ENCODE data around the gene ALDH4A1.

ALDH4A1 gene

GRCh38 chr1:18948048-18948912, 45.9 kb upstream of the ALDH4A1 start:
- TF ChIP-seq CTCF (conservative IDR thresholded peaks at IDR 0.05; ENCODE audit: low read length) = no peak
- DNase-seq (ENCODE audit: low read depth) = peak; percentile 79
- H3K4me3 ChIP-seq (ENCODE audit: low read length) = no peak overlapping the region

- no peak for TF ChIP-seq CTCF (conservative IDR thresholded peaks at IDR 0.05; ENCODE audit: low read length)
- no peak for DNase-seq (ENCODE audit: low read depth)
- H3K4me3 ChIP-seq (ENCODE audit: low read length) = no peak overlapping the region
These were observed 45.2 kb upstream of the ALDH4A1 start for GRCh38 chr1:18947570-18947969.

GRCh38 chr1:18946550-18947381, 44.4 kb upstream of the ALDH4A1 start:
- DNase-seq (ENCODE audit: low read depth) = no peak

GRCh38 chr1:18945401-18945849, 43.1 kb upstream of the ALDH4A1 start:
- peak; percentile 57 for DNase-seq (ENCODE audit: low read depth)
- TF ChIP-seq CTCF (conservative IDR thresholded peaks at IDR 0.05; ENCODE audit: low read length) = no peak
- H3K4me3 ChIP-seq (ENCODE audit: low read length) = no peak overlapping the region

More at GRCh38 chr1:18946550-18947381, 44.4 kb upstream of the ALDH4A1 start:
- H3K4me3 ChIP-seq (ENCODE audit: low read length) = peak overlapping the region; percentile 2; the same call in 1 of the 2 replicates
- TF ChIP-seq CTCF (conservative IDR thresholded peaks at IDR 0.05; ENCODE audit: low read length) = no peak

- no peak for TF ChIP-seq CTCF (conservative IDR thresholded peaks at IDR 0.05; ENCODE audit: low read length)
- no peak overlapping the region for H3K4me3 ChIP-seq (ENCODE audit: low read length)
These were observed 42.5 kb upstream of the ALDH4A1 start for GRCh38 chr1:18944810-18945209.

GRCh38 chr1:18943914-18944572, 41.7 kb upstream of the ALDH4A1 start:
- no peak overlapping the region for H3K4me3 ChIP-seq (ENCODE audit: low read length)
- TF ChIP-seq CTCF (conservative IDR thresholded peaks at IDR 0.05; ENCODE audit: low read length) = no peak
- DNase-seq (ENCODE audit: low read depth) = no peak

More at GRCh38 chr1:18944810-18945209, 42.5 kb upstream of the ALDH4A1 start:
- no peak for DNase-seq (ENCODE audit: low read depth)

Measured in AG10803 (cell line).